GM21528 (cell line): Measurements from ENCODE around the gene KCNAB1.
"Not testable (repeated sequence)": the region's sequence is repeated elsewhere in the genome, so short reads cannot be mapped to it uniquely, and the experiment has no call there.

Experiments used
- ATAC-seq: cut with Tn5 transposase; IDR thresholded peaks from one replicate; pipeline ENCODE4 v1.9.1; 2021; ENCODE audit warnings: mild to moderate bottlenecking, moderate library complexity; ENCODE audit not compliant: unreplicated experiment, low FRiP score

Gene KCNAB1

GRCh38 chr3:156258301-156258700 lies 137.9 kb downstream of the KCNAB1 start:
- no peak for ATAC-seq

GRCh38 chr3:156259896-156260295 lies 139.5 kb downstream of the KCNAB1 start:
- ATAC-seq, result no peak

DNA sequence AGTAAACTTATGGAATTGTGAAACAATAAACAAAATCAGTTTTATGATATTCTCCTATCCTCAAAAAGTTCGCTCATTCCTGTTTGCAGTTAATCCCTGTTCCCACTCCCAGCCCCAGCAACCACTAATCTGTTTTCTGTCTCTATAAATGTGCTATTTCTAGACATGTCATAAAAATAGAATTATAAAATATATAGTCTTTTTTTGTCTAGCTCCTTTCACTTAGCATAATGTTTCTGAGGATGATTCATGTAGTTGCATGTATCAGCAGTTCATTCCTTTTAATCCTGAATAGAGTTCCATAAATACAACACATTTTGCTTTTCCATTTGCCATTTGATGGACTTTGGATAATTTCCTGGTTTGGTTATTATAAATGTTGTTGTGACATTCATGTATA lies 140.0 kb downstream of the KCNAB1 start:
- no peak for ATAC-seq

- ATAC-seq, result no peak
Measured at GRCh38 chr3:156264771-156265170, 144.4 kb downstream of the KCNAB1 start.

DNA sequence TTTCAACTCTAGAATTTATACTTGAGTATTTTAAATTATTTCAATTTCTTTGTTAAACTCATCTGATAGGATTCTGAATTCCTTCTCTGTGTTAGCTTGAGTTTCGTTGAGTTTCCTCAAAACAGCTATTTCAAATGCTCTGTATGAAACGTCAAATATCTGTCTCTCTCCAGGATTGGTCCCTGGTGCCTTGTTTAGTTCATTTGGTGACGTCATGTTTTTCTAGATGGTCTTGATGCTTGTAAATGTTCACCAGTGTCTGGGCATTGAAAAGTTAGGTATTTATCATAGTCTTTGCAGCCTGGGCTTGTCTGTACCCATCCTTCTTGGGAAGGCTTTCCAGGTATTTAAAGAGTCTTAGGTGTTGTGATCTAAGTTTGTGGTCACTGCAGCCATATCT lies 151.1 kb downstream of the KCNAB1 start:
- ATAC-seq, result no peak

DNA sequence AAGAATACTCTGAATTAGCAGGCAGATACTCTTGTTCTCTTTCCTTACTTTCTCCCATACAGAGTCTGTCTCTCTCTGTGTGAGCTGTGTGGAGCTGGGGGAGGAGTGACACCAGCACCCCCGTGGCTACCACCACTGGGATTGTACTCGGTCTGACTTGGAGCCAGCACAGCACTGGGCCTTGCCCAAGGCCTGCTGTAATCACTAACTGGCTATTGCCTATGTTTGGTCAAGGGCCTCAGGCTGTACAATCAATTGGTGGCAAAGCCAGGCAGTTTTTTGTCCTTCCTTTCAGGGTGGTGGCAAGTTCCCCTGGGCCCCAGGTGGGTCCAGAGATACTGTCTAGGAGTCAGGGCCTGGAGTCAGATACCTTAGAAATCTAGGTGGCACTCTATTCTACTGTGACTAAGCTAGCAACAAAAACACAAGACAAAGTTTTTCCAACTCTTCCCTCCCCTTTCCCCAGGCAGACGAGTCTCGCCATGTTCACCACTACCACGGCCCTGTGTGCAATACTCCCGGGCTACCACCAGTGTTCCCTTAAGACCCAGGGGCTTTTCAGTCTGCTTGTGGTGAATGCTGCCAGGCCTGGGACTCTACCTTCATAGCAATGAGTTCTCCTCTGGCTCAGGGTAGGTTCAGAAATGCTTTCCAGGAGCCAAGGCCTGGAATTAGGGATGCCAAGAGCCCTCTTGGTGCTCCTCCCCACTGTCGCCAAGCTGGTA lies 151.8 kb downstream of the KCNAB1 start:
- no peak for ATAC-seq

- no peak for ATAC-seq
Measured at GRCh38 chr3:156273111-156273694, 152.8 kb downstream of the KCNAB1 start.

- ATAC-seq, result no peak
Measured at GRCh38 chr3:156274791-156275190, 154.4 kb downstream of the KCNAB1 start.

GRCh38 chr3:156284637-156285036 lies 164.3 kb downstream of the KCNAB1 start:
- not testable (repeated sequence) for ATAC-seq

GRCh38 chr3:156285626-156286025 lies 165.2 kb downstream of the KCNAB1 start:
- no peak for ATAC-seq

GRCh38 chr3:156290924-156291271 lies 170.5 kb downstream of the KCNAB1 start:
- ATAC-seq, result no peak

DNA sequence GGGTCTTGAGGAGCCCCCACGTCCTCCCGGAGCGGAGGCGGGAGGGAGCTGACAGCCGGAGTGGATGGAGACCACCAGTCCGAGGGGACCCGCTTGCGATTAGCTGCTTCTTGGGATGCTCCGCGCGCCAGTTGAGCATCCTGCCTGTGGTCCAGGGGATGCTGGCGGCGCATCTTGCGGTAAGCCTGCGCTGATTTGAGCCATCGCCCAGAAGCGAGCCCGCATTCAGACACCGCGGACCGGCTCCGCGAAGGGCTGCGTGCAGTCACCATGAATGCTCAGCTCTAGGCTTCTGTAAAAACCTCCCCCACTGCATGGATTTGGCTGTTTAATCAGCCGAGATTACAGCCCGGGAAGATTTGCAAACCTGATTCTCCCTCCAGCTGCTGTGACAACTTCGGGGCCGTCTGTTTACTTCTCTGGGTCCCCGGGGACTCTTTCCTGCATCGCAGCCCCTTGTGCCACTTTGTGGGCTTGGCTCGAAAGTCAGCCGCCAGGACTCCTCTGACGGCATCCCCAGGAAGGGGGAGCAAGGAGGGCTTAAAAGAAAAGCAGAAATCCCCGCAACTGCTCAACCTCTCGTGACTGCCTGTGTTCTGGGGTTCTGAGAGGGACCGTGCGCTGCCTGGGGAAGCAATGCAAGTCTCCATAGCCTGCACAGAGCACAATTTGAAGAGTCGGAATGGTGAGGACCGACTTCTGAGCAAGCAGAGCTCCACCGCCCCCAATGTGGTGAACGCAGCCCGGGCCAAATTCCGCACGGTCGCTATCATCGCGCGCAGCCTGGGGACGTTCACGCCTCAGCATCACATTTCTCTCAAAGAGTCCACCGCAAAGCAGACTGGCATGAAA lies 171.1 kb downstream of the KCNAB1 start:
- peak; percentile 82 for ATAC-seq

- no peak for ATAC-seq
Measured at GRCh38 chr3:156293566-156293965, 173.2 kb downstream of the KCNAB1 start.

GRCh38 chr3:156297582-156297981 lies 177.2 kb downstream of the KCNAB1 start:
- no peak for ATAC-seq

- ATAC-seq, result no peak
Measured at GRCh38 chr3:156298014-156298413, 177.6 kb downstream of the KCNAB1 start.

GRCh38 chr3:156298938-156299337 lies 178.6 kb downstream of the KCNAB1 start:
- ATAC-seq, result no peak

DNA sequence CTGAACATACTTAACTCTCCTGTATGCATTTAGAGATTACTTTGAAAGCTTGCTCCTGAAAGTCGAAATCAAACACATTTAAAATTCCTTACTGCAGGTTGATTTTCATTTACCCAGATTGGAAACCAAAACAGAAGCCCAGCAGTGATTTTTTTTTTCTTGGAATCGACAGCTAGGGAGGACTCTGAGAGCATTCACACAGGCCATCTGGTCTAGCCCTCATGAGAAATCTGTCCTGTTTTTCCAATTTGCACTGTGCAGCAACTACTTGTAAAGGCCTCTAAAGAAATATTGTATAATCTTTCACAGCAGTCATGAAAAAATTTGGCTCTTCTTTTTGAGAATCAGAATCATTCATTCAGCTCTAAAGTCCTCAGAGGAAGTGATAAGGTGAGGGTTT lies 179.2 kb downstream of the KCNAB1 start:
- no peak for ATAC-seq

DNA sequence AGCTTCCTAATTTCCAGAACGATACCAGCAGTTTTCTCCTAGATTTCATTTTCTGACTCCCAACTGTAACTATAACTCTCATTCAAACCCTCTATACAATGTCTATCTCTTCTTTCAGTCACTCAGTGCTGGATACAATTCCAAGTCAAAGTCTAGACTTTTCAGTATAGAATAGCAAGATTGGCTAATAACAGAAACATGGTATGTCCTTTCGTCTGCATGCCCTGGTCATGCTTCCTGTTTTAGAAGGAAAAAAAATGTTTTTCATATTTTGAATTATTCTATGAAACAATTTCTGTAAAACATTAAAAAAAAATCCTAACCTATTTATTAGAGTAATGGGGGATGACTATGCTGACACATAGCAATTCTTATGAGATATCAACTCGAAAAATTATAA lies 180.0 kb downstream of the KCNAB1 start:
- ATAC-seq, result no peak

GRCh38 chr3:156300929-156301840 lies 180.8 kb downstream of the KCNAB1 start:
- no peak for ATAC-seq

GRCh38 chr3:156303001-156303707 lies 182.8 kb downstream of the KCNAB1 start:
- no peak for ATAC-seq
